Inferior parietal cortex (tissue), 1 donor: ENCODE measurements around the gene PSORS1C2.

Experiments
- DNase-seq: peaks from one replicate; pipeline ENCODE4 v3.0.0-alpha.2; 2016; ENCODE audit errors: extremely low spot score

Gene PSORS1C2

GRCh38 chr6:31140643-31141042 is 1.8 kb upstream of the PSORS1C2 start:
- no peak for DNase-seq

DNA sequence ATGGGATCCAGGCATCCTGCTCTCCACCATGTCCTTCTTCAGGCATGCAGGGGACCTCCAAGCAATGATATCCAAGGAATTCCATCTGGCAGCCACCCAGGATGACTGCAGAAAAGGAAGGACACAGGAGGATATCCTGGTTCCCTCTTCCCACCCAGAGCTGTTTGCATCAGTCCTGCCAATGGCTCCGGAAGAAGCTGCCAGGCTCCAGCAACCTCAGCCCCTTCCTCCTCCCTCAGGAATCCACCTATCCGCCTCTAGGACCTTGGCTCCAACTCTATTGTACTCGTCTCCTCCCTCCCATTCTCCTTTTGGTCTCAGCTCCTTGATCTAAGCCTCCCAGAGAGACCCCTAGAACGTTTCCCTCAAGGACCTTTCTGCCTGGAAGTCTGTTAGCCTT is 733 bp upstream of the PSORS1C2 start:
- DNase-seq: no peak

DNA sequence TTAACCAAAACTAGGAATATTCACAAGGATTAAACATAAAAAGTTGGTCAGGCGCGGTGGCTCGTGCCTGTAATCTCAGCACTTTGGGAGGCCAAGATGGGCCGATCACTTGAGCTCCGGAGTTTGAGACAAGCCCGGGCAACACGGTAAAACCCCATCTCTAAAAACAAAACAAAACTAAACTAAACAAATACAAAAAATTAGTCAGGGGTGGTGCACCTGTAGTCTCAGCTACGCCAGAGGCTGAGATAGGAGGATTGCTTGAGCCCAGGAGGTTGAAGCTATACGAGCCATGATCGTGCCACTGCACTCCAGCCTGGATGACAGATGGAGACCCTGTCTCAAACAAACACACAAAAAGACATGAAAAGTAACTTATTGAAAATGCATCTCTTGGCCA is 3.2 kb downstream of the PSORS1C2 start:
- DNase-seq: no peak

DNA sequence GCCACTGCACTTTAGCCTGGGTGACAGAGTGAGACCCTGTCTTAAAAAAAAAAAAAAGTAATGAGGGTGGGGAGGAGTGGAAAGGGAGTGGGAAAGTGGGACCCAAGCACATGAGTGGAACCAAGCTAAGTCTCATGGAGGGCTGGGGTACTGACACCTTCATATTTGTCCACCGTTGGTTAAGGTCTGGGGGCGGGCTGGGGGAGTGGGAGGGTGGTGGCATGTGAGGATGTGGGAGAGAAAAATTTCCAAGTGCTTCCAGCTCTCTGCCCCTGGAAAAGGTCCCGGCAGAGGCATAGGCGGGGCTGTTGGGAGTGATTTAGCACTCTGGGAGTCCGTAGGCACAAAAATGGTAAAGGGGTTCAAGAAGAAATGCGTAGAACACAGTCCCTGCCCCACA is 6.1 kb downstream of the PSORS1C2 start:
- DNase-seq: no peak

DNA sequence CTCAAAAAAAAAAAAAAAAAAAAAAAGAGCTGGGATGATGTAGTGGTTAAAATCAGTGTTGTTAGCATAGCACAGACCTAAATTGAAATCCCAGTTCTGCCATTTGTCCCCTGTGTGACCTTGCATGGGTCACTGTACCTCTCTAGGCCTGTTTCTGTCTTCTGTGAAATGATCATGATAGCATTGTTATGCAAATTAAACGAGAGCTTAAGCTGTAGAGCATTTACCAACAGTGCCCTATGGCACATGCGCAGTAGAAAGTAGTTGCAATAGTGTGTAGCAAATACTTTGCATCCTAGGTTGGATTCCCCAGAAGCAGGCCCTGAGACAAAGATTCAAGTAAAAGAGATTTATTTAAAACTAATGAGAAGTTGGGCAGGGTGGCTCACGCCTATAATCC is 7.3 kb downstream of the PSORS1C2 start:
- no peak for DNase-seq

GRCh38 chr6:31130751-31131150 is 8.1 kb downstream of the PSORS1C2 start:
- no peak for DNase-seq

DNA sequence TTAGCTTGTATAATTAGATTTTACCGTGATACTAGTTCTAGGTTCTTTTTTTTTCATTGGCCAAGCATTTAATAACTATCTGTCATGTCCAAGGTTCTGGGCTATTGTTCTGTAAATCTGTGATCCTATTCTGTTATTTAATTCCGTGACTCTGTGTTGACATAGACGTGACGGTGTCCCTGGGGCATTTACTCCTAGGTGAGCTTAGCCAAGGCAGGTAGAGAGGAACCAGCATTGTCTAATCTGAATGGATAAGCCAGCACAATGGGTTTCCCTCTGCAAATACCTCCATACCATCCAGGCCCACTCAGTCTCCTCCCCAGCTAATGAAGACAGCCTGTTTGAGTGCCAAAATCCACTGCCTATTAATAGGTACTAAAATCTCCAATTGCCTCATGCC is 9.7 kb downstream of the PSORS1C2 start:
- no peak for DNase-seq

DNA sequence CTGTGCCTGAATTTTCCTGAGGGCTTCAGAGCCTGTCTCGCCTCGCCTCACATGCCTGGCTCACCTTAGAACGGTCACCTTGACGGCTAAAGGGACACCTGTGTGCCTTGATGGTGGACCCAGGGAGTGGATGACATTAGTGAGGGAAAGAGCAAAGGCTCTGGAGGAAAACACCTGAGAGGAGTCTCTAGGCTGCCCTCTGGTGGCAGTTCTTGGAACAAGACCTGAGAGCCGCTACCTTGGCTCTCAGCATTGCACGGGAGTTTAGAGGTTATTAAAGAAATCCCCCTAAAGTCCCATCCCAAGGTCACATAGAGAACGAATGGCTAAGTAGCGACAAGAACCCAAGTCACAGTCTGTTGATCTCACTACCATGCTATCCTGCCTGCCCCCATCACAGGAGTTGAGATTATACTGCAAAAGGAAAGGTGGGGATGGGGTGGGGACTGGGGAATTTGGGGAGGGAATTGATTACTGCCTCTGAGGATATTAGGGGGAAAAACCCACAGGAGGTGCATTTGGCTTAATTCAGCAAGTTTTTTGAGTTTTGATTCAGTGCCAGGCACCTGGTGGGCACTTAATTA is 10.7 kb downstream of the PSORS1C2 start:
- DNase-seq: peak; percentile 74

DNA sequence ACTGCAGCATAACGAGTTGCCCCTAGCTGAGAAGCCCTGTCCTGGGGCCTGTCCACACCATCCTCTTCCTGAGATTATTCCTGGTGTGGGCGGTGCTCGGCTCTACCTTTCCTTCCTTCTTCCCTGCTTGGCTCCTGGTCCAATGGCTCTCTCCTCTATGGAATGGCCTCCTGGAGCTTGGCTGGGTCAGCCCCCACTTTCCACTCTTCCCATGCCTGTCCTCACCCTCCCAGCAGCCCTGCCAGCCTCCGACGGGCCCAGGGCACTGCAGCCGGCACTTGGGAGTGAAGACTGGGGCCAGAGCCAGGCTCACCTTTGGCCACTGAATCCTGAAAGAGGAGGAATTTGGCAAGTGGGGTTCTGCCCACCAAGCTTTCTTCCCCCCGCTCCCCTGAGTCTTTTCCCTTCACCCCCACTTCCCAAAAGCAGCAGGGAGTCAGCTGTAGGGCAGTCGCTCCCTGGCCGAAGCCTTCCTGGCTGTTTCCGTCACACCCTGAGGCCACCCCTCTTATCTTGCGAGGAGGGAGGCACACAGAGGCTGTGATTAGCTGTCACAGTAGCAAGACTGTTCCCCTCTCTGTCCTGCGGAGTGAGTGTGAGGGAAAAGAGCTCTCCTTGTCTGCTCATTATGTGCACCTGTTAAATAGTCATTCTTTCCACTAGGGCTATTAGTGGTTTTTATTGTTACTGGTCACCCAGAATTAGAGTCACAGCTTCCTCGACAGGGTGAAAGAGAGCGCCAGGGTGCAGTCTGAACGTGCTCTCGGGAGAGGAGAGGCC is 12.3 kb downstream of the PSORS1C2 start:
- DNase-seq: no peak

DNA sequence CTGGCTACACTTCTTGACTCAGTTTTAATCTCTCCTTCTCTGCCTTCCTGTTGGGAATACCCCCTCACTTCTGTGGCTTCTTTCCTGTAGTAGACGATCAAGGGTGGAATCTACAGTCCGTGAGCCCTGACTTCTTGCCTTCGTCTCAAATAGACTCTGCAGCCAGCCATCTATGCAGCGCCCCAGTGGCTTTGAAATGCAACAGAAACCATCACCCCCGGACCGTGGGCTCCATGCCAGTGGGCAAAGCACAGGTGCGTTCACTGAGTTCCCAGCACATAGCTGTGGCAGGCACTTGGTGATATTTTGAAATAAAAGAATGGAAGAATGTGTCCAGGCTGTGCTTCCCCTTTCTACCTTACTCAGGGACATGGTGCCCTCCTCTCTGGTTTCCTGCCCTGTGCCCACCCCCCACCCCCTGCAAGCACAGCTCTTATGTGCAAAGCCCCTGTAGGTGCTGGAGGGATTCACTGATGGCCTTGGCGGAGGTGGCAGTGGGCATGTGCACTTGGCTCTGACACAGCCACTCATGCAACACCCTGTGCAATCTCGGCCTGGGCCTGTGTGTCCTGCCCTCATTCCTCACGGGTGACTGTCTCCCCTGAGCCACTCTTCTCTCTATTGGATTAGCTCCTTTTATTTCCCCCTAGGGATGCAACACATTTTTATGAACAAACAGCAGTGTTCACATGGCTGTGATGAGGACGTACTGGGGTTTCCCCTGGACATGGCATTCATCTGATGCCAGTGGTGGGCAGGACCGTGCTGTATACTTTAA is 13.1 kb downstream of the PSORS1C2 start:
- no peak for DNase-seq

DNA sequence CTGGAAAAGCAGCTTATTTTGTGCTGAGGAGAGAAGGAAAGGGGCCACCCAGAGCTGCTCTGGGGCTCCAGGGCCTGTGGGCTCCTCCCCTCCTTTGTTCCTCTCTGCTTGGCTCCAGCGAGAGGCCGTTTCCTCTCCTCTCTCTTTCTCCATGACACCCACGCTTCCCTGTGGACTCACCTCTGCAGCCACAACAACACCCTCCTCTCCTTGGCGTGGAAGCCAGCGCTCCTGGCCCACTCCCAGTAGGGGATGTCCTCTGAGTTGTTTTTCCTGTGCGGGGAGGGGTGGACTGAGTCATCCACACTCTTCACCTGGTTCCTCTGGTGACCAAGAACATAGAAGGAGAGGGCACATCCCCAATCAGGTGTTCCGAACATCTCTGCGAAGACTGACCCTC is 13.7 kb downstream of the PSORS1C2 start:
- DNase-seq: no peak

DNA sequence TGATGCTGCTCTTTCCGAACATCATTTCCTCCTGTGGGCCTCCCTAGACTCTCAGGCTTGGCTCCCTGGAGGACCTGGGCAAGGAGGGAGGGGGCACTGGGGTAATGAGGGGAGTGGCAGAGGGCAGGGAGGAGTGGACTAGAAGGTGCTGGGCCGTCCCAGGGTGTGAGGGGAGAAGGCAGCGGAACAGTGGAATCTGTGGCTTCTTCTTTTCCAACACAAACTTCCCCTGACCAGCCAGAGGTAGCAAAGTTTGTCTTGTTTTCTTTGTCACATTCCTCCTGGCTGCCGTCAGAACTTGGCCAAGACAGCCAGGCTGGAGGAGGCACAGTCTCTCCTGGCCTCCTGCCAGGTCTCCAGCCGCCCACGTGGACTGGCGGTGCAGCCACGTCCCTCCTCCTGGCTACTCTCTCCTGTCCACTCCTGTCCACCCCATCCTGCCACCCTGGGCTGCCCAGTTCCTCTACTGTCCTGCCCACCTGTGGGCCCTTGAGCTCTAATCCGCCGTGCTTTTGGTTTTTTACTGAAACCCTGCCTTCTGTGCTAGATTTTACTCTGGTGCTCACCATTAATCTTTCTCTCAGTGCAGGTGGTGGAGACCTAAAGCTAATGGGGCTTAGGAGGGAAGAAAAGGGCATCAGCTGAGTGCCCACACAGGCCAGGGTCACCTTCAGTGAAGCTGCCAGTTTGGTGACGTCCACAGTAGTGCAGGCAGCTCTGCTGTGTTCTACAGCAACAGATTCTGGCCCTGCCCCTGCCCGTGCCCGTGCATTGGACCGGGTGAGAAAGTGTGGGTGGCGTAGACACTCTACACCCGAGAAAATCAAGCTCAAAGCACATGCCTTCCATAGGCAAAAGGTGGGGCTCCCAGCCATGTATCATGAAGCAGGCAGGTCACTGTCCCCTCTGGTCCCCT is 15.8 kb downstream of the PSORS1C2 start:
- DNase-seq: peak; percentile 20

- DNase-seq: no peak
Measured at GRCh38 chr6:31121131-31121790, 17.6 kb downstream of the PSORS1C2 start.

GRCh38 chr6:31120151-31120915 is 18.5 kb downstream of the PSORS1C2 start, which contains the start of gene CDSN:
CDSN (minus strand) TSS chr6:31120446; CDS start chr6:31120419, 27 bp downstream.
- no peak for DNase-seq

GRCh38 chr6:31118178-31118577 is 20.7 kb downstream of the PSORS1C2 start:
- DNase-seq: no peak

- DNase-seq: no peak
Measured at GRCh38 chr6:31116661-31117385, 22.0 kb downstream of the PSORS1C2 start.

- DNase-seq: no peak
Measured at GRCh38 chr6:31115941-31116560, 22.8 kb downstream of the PSORS1C2 start.

- peak; percentile 36 for DNase-seq
Measured at GRCh38 chr6:31114970-31115849, 23.7 kb downstream of the PSORS1C2 start.
